ENCODE measurements around the gene ZAP70.
"Not testable (repeated sequence)": the region's sequence is repeated elsewhere in the genome, so short reads cannot be mapped to it uniquely, and the experiment has no call there.

The ZAP70 gene

DNA sequence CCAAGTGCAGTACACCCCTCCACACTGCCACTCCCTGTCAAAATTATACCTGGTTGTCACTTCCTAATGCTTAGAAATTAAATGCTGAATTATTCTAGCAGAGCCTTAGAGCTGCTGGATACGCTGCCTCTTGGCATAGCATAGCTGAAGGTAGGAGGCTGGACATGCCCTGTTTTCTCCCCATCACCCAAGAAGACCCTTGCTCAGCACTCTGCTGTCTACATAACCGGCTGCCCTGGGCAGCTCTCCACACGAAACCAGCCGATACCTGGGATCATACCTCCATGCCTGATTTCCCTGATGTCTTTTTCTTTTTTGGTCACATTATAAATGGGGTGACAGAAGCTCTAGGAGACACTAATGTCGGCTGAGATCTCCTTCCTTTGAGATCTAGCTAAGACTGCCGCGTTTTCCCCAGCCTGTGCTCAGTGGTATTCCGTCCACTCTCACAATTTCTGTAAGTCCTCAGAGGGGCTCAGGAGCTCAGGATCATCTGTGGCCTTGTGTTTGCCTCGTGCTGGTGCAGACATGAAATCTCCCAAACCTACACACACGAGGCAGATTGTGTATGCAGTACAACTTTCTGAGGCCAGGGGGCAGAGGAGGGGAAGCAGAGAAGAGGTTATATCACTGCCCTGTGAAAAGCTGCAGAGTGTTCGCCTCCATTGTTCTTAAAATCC is 13.5 kb upstream of the ZAP70 start:
- DNase-seq = peak; percentile 71

DNA sequence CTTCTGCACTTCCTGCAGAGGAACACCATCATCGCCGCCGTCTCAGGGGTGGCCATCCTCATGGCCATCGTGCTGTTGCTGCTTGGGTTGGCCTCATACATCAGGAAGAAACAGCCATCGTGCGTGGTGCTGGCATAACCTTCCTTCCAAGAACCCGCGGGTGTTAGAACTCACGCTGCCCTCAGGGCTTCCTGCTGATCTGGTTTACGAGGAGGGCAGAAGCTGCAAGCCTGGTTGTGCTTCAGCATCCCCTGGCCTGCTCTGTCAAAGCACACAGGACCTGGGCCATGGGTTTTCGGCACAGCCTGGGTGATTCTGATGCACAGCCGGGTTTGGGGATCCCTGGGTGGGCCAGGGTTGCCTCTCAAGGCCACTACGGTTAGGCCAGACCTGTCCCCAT is 12.2 kb upstream of the ZAP70 start:
- DNase-seq = no peak

GRCh38 chr2:97701851-97702465 is 11.4 kb upstream of the ZAP70 start:
- DNase-seq = no peak

- DNase-seq = no peak
These were observed 10.5 kb upstream of the ZAP70 start for GRCh38 chr2:97702731-97703470.

DNA sequence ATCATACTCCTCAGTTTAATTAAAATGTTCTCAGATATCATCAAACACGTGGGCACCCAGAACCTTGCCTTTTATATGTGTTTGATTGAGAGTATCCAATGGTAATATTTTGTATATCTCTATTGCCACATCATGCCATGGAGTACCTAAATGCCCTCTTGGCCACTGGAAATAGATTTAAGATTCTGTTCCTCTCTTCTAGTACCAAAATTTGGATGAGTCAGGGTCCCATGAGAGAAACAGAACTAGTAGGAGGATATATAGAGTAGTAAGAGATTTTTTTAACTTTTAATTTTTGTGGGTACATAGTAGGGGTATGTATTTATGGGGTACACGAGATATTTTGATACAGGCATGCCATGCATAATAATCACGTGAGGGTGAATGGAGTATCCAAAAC is 9.6 kb upstream of the ZAP70 start:
- DNase-seq = no peak

GRCh38 chr2:97704989-97705388 is 8.4 kb upstream of the ZAP70 start:
- DNase-seq = no peak

GRCh38 chr2:97706112-97706511 is 7.3 kb upstream of the ZAP70 start:
- DNase-seq = no peak

DNA sequence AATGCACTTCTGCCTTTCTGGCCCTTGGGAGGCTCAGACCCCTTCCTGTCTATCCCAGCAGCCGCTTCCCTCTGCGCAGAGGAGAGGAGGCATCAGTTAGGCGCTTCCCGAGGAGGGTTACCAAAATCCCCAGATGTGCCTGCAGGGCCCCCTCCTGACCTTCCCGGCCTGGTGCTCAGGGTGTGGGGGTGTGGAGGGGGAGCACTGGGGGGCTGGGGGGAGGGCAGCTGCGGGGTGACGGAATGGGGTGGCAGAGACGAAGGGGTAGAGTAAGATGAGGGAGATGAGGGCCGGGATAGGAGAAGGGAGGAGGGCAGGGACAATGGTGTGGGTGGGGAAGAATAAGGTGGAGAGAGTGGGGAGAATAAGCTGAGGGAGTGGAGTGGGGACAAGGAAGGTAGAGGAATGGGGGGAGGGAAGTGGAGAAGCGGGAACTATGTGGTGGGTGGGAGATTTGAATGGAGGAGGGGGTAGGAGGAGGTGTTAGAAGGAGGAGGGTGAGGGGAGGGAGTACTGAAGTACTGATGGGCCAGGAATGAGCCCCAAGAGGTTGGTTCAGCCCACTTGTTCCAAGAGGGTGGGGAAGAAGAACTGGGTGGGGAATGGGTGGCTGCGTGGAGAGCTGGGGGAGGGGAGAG is 6.5 kb upstream of the ZAP70 start:
- no peak for DNase-seq

GRCh38 chr2:97707362-97708047 is 5.9 kb upstream of the ZAP70 start:
- DNase-seq = no peak

GRCh38 chr2:97708048-97708380 is 5.4 kb upstream of the ZAP70 start:
- DNase-seq = no peak

GRCh38 chr2:97708608-97709007 is 4.8 kb upstream of the ZAP70 start:
- no peak for DNase-seq

DNA sequence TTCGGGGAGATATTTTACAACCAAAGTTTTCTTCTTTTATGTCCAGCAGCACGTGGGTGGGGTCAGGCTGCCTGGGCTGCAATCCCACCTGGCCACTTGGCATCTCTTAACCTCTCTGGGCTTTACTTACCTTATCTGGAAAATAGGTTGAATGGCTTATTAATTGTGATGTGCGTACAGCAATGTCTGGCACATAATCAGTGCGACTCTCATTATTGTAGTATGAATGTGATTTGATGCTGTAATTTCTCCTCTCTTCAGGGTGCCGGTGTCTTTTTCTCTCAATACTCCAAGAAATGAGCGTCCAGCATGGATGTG is 2.0 kb upstream of the ZAP70 start:
- DNase-seq = no peak

DNA sequence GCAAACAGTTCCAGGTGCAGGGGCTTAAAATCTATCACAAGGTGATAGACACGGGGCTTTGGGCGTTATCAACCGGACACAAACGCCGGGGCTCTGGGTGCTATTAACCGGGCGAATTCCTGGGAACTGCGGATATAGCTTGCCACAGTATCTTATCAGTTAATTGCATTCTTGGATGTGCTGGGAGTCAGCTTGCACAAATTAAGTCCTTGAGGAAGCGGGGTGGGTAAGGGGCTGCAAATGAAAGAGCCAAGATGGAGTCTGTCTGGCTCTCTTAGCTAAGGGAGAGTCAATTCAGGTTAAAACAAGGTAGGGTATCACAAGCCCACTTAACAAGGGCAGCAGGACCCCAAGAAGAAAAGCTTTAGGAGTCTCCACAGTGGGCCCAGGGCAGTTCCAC is 1.2 kb upstream of the ZAP70 start:
- not testable (repeated sequence) for DNase-seq

DNA sequence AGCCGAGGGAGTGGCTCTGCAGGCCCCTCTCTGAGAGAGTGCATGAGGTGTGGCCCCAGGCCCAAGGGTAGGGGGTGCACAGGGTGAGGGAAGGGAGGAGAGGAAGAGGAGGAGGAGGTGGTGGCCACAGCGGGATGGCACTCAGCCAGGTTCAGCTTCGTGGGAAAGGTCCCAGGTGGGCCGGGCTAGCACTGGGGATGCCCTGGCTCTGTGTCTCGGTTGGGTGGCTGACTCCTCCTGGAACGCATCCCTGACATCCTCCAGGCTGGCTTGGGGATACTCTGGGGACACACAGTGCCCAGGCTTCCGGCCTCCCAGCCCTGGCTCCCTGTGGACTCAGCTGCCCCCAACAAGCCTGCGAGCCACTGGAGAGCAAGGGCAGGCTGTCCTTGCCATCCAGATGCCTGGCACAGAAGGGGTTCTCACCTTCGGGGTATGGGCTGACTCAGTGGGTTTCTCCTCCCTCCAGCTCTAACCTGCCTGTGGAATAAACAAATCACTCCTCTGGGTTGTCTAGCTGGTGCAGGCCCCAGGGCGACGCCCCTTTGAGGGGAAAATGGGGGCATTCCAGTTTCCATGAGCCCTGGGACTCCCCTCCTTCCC is 582 bp upstream of the ZAP70 start:
- DNase-seq = peak; percentile 62

DNA sequence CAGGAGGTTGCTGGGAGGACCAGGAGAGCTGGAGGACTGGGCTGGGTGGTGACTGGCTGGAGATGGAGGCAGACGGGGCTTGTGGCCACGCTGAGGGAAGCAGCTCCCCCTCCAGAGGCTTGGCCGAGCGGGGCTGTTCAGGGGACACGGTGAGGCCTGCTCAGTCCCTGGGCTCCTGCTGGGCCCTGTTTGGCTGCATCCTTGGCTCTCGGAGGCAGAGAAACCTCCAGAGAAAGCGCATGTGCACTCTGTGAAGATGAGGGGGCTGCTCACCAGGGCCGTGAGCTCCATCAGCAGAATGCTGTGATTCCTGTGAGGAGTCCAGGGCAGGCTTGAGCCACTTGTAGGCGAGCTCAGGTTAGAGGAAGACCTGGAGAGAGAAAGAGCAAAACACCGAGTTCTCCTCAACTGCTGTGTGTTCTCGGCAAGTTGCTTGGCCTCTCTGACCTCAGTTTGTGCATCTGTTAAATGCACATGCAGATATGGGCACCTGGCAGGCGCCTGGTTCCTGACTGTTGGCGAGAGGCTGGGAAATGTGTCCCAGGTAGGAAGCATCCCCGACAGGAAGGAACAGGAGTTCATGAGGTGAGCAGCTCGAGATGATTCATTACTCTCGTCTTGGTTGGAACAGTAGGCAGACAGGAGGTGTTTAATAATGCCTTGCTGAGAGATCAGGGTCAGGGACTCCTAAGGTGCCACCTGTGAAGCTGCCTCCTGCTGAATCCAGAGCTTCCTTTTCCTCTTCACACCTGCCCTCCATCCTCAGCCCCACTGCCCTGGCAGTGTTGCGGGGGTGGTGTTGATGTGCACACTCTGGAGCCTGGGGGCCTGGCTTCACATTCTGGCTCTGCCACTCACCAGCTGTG is 941 bp downstream of the ZAP70 start:
- DNase-seq = peak; percentile 40

- no peak for DNase-seq
These were observed 1.7 kb downstream of the ZAP70 start for GRCh38 chr2:97714950-97715652.

GRCh38 chr2:97715951-97716694 is 2.7 kb downstream of the ZAP70 start:
- DNase-seq = no peak

DNA sequence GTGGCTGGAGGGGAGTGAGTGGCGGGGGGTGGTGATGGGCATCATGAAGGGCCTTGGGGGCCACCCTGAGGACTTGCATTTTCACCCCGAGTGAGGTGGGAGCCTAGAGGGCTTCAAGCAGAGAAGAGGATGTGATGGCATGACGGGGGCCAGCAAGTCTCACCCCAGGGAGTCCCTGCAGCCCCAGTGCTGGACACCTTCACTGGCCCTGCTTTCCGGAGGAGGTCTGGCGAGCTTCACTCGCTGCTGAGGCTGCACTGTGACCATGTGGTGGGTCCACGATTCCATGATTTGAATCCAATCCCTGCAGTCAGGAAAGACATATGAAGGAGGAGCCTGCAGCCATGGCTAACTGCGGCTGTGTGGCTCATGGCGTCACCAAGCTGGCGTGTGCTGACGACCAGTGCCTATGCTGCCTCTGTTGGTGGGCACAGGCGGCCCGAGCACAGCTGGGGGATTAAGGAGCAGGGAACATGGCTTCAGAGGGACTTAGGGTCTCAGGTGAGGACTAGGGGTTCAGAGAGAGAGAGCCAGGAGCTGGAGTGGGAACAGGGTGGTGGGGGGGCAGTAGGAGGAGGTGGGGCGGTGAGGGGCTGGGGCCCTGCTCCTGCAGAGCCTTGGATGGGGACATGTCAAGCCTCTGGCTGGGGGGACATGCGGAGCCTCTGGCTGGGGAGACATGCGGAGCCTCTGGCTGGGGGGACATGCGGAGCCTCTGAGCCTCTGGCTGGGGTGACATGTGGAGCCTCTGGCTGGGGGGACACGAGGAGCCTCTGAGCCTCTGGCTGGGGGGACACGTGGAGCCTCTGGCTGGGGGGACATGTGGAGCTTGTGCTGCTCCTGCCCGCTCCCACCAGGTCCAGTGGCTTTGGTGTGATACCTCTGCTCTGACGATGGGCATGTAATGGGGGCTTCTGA is 3.6 kb downstream of the ZAP70 start:
- DNase-seq = no peak

DNA sequence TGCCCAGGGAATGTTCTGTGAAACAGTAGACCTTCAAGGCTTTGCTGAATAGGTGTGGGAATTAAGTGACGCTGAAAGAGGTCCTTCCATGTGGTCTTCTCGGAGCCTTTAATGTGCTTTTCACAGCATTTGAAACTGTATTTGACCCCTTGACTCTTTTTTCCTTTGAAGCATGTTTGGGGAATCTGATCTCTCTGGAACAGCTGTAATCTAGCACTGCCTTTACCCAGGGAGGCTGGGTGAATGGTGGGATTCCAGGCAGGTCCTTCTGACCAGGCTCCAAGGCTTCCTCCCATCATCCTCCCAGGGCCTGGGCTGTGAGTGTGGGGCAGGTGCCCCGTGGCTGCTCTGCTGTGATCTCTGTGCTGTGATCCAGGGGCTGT is 4.2 kb downstream of the ZAP70 start:
- no peak for DNase-seq
